Vein endothelial cell (primary cell): ENCODE measurements around the gene PLAU. TPM values are rescaled to one million over a fixed set of nuclear protein-coding genes. Genes with fewer than 3 reads are reported as not detected.

Experiments
- total RNA-seq: library from RNA; depleted of rRNA; stranded (reverse); fragments of >200 nt; gene quantifications from 2 replicates; pipeline ENCODE4 v1.2.3, GENCODE V29; 2012

Gene PLAU
- 14.0 and 51.2 TPM in 2 replicates for total RNA-seq

DNA sequence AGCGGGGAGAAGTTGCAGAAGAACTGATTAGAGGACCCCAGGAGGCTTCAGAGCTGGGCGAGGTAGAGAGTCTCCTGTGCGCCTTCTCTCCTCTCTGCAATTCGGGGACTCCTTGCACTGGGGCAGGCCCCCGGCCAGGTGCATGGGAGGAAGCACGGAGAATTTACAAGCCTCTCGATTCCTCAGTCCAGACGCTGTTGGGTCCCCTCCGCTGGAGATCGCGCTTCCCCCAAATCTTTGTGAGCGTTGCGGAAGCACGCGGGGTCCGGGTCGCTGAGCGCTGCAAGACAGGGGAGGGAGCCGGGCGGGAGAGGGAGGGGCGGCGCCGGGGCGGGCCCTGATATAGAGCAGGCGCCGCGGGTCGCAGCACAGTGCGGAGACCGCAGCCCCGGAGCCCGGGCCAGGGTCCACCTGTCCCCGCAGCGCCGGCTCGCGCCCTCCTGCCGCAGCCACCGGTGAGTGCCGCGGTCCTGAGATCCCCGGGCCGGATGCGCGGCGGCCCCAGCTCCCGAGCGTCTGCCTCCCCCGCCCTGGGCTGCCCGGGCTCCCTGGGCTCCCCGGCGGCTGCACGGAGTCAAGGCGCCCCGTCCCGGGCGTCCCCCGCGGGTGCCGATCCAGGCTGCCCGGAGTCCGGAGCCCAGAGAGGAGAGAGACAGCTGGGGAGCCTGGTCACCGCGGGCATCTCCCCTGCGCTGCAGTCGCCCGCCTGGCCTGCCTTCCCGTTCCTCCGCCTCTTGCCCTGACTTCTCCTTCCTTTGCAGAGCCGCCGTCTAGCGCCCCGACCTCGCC lies at the start of gene PLAU:
TSS of gene PLAU (plus strand) at position 369 of the 789 bp plus-strand sequence. CDS start 424 bp downstream, outside the sequence.

DNA sequence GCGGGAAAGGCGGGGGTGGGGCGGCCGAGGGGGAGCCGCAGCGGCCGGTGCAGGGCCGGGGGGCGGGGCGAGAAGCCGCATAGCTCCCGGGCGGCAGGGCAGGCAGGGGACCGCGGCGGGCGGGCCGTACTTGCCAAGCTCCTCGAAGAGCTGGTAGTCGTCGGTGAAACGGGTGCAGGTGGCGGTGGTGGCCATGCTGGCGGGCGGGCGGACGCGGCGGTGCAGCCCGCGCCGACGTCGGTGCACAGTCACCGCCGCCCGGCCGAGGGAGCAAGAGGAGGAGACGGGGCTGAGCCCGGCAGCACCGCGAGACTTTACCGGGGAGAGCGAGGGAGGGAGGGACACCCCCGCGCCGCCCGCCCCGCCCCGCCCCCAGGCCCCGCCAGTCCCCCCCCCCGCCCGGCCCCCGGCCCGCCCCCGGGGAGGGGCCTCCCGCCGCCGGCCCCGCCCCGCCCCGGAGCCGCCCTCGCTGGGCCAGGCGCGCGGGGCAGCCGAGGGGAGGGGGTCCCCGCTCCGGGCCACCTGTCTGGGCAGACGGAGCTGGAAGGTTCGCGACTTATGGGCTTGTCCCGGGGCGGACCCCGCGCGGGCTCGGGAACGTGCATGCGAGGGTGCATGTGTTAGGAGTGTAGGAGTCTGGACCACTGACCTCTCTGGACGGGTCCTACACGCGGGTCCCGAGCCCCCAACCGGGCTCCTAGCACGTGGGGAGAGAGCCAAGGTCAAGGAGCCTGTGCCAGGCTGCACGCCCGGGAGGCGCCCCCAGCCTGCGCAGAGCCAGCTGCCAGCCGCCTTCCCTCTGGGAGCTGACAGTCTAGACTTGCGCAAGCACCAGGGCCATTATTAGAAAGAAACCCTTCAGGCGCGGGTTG lies 36.4 kb upstream of the PLAU start, which contains the start of gene CAMK2G:
TSS of gene CAMK2G (minus strand) at position 289 of the 872 bp plus-strand sequence. CDS start at position 195, 94 bp downstream.

Other genes starting within 250 kb of the PLAU start
- 1.6 and 1.9 TPM in 2 replicates for gene AGAP5, start 213.0 kb upstream of the PLAU start, total RNA-seq
- gene SEC24C, start 166.8 kb upstream of the PLAU start, total RNA-seq: 62.3 and 79.0 TPM in 2 replicates
- gene CHCHD1, start 129.1 kb upstream of the PLAU start, total RNA-seq: 16.2 and 21.6 TPM in 2 replicates
- gene ZSWIM8, start 125.5 kb upstream of the PLAU start, total RNA-seq: 57.8 and 78.4 TPM in 2 replicates
- gene NDST2, start 99.5 kb upstream of the PLAU start, total RNA-seq: 16.1 and 16.7 TPM in 2 replicates
- 27.1 and 30.5 TPM in 2 replicates for gene CAMK2G, start 36.6 kb upstream of the PLAU start, total RNA-seq
- gene VCL, start 87.0 kb downstream of the PLAU start, total RNA-seq: 202 and 217 TPM in 2 replicates
- 54.5 and 63.1 TPM in 2 replicates for gene AP3M1, start 239.7 kb downstream of the PLAU start, total RNA-seq
- 42.5 and 58.7 TPM in 2 replicates for gene ADK, start 240.1 kb downstream of the PLAU start, total RNA-seq